GM23248 (cell line): Measurements from ENCODE around the gene ZNF407.

Source experiments
- EZH2 ChIP-seq: fragments of 200-600 bp; sonication (generic); IDR thresholded peaks from 2 replicates; pipeline ENCODE4 v1.6.1; 2018; ENCODE audit warnings: antibody characterized with exemption, mild to moderate bottlenecking; ENCODE audit not compliant: insufficient read depth, poor library complexity, severe bottlenecking
- EZH2phosphoT487 ChIP-seq: fragments of 200-600 bp; sonication (generic); IDR thresholded peaks from 2 replicates; pipeline ENCODE4 v1.6.1; 2018; ENCODE audit warnings: antibody characterized with exemption, moderate library complexity, mild to moderate bottlenecking, low read depth; ENCODE audit not compliant: insufficient read depth

- TF ChIP-seq EZH2phosphoT487 (no peak), EZH2 (no peak)
Measured at GRCh38 chr18:74748809-74749208, 151.1 kb downstream of the ZNF407 start.
